DMS53 (cell line): ENCODE measurements around the gene TNNT3.

Experiments
- DNase-seq: peaks from one replicate; lab custom pipeline; 2025; lab: John Stamatoyannopoulos, UW

Gene TNNT3

GRCh38 chr11:1923201-1923956 lies 3.9 kb downstream of the TNNT3 start:
- no peak for DNase-seq

GRCh38 chr11:1924181-1924580 lies 4.7 kb downstream of the TNNT3 start:
- DNase-seq: no peak

- no peak for DNase-seq
These were observed 5.3 kb downstream of the TNNT3 start for GRCh38 chr11:1924646-1925372.

GRCh38 chr11:1925373-1926155 lies 6.1 kb downstream of the TNNT3 start:
- no peak for DNase-seq

- DNase-seq: peak; percentile 57
These were observed 6.9 kb downstream of the TNNT3 start for GRCh38 chr11:1926156-1927025.

- no peak for DNase-seq
These were observed 7.7 kb downstream of the TNNT3 start for GRCh38 chr11:1927026-1927847.

- DNase-seq: no peak
These were observed 8.5 kb downstream of the TNNT3 start for GRCh38 chr11:1927848-1928469.

- no peak for DNase-seq
These were observed 9.0 kb downstream of the TNNT3 start for GRCh38 chr11:1928470-1928890.

- DNase-seq: no peak
These were observed 9.5 kb downstream of the TNNT3 start for GRCh38 chr11:1928891-1929541.

- no peak for DNase-seq
These were observed 10.3 kb downstream of the TNNT3 start for GRCh38 chr11:1929621-1930461.

GRCh38 chr11:1930462-1930830 lies 10.9 kb downstream of the TNNT3 start:
- DNase-seq: no peak

GRCh38 chr11:1931341-1932104 lies 12.0 kb downstream of the TNNT3 start:
- DNase-seq: no peak

GRCh38 chr11:1932105-1932480 lies 12.6 kb downstream of the TNNT3 start:
- DNase-seq: no peak

GRCh38 chr11:1932681-1933080 lies 13.2 kb downstream of the TNNT3 start:
- no peak for DNase-seq

- no peak for DNase-seq
These were observed 14.2 kb downstream of the TNNT3 start for GRCh38 chr11:1933416-1934334.

GRCh38 chr11:1934335-1935155 lies 15.0 kb downstream of the TNNT3 start:
- no peak for DNase-seq
